ENCODE results near the gene C1orf210.

DNA sequence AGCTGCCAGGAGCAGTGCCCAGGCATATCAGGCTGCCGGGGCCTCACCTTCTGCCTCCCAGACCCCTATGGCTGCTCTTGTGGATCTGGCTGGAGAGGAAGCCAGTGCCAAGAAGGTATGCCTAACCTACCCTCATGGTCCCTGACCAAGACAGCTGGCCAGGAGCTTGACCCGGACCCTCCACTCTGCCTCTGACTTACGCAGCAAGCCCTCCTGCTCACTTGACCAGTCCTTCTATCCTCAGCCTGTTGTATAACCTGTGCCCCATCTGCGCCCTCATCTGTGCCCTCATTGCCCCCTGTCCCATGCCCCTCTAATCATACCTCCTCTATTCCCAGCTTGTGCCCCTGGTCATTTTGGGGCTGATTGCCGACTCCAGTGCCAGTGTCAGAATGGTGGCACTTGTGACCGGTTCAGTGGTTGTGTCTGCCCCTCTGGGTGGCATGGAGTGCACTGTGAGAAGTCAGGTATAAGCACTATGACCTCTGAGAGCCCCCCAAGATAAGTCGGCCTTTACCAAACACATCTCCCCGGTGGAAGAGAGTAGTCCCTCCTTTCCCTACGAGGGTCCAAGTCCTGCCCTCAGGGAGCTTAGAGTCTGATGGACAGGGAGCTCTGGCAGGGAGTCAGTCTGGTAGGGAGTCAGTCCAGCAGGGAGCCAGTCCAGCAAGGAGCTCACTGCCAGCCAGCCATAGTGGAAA lies 22.2 kb upstream of the C1orf210 start:
- TF ChIP-seq POLR2A (IDR thresholded peaks at IDR 0.05; ENCODE audit: low read length) (no peak), EP300 (IDR thresholded peaks at IDR 0.05) (no peak), MAZ (IDR thresholded peaks at IDR 0.05; ENCODE audit: borderline replicate concordance, low read depth, low read length) (no peak), HDAC2 (IDR thresholded peaks at IDR 0.05) (no peak), RFX5 (IDR thresholded peaks at IDR 0.05) (no peak), ESRRA (IDR thresholded peaks at IDR 0.05; ENCODE audit: borderline replicate concordance, low read length) (no peak), BHLHE40 (IDR thresholded peaks at IDR 0.05; ENCODE audit: low read depth, low read length) (no peak), CEBPB (IDR thresholded peaks at IDR 0.05) (no peak), TP53 (CRISPR knock-in tag; IDR thresholded peaks at IDR 0.05) (no peak), CBX2 (IDR thresholded peaks at IDR 0.05; ENCODE audit: borderline replicate concordance, low read depth) (no peak)
- TF ChIP-seq, protein P1, sequence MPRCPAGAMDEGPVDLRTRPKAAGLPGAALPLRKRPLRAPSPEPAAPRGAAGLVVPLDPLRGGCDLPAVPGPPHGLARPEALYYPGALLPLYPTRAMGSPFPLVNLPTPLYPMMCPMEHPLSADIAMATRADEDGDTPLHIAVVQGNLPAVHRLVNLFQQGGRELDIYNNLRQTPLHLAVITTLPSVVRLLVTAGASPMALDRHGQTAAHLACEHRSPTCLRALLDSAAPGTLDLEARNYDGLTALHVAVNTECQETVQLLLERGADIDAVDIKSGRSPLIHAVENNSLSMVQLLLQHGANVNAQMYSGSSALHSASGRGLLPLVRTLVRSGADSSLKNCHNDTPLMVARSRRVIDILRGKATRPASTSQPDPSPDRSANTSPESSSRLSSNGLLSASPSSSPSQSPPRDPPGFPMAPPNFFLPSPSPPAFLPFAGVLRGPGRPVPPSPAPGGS (IDR thresholded peaks at IDR 0.05) = no peak
- TF ChIP-seq, protein P2, sequence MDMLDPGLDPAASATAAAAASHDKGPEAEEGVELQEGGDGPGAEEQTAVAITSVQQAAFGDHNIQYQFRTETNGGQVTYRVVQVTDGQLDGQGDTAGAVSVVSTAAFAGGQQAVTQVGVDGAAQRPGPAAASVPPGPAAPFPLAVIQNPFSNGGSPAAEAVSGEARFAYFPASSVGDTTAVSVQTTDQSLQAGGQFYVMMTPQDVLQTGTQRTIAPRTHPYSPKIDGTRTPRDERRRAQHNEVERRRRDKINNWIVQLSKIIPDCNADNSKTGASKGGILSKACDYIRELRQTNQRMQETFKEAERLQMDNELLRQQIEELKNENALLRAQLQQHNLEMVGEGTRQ (IDR thresholded peaks at IDR 0.05) = no peak
- TF ChIP-seq, protein P3, sequence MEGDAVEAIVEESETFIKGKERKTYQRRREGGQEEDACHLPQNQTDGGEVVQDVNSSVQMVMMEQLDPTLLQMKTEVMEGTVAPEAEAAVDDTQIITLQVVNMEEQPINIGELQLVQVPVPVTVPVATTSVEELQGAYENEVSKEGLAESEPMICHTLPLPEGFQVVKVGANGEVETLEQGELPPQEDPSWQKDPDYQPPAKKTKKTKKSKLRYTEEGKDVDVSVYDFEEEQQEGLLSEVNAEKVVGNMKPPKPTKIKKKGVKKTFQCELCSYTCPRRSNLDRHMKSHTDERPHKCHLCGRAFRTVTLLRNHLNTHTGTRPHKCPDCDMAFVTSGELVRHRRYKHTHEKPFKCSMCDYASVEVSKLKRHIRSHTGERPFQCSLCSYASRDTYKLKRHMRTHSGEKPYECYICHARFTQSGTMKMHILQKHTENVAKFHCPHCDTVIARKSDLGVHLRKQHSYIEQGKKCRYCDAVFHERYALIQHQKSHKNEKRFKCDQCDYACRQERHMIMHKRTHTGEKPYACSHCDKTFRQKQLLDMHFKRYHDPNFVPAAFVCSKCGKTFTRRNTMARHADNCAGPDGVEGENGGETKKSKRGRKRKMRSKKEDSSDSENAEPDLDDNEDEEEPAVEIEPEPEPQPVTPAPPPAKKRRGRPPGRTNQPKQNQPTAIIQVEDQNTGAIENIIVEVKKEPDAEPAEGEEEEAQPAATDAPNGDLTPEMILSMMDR (IDR thresholded peaks at IDR 0.05) = no peak
